GM23338 (cell line): ENCODE measurements around the gene ZNF100. TPM values are rescaled to one million over a fixed set of nuclear protein-coding genes. Genes with fewer than 3 reads are reported as not detected.

Source experiments
- ATAC-seq: fragments of 200-7000 bp; cut with Tn5 transposase; 3 replicates; pipeline ENCODE4 v1.9.1; 2020
- DNase-seq: peaks from one replicate; pipeline ENCODE4 v3.0.0-alpha.2; 2015; ENCODE audit warnings: low spot score
- H2AFZ ChIP-seq: fragments of 200-600 bp; sonication (generic); 2 replicates; pipeline ENCODE4 v1.8.0; 2016; ENCODE audit warnings: antibody characterized with exemption, mild to moderate bottlenecking, moderate library complexity
- H3F3A ChIP-seq: fragments of 200-600 bp; sonication (generic); replicated peaks from 2 replicates; pipeline ENCODE4 v1.8.0; 2017; ENCODE audit warnings: antibody characterized with exemption, mixed run types, low read depth
- H3K27ac ChIP-seq: fragments of 200-600 bp; sonication (generic); 2 replicates; pipeline ENCODE4 v1.6.1; 2016; ENCODE audit warnings: low read depth
- H3K27me3 ChIP-seq: fragments of 200-600 bp; sonication (generic); 2 replicates; pipeline ENCODE4 v1.8.0; 2016; ENCODE audit warnings: mild to moderate bottlenecking, mixed run types, moderate library complexity; ENCODE audit not compliant: insufficient read depth
- H3K36me3 ChIP-seq: fragments of 200-600 bp; sonication (generic); 2 replicates; pipeline ENCODE4 v1.8.0; 2016; ENCODE audit warnings: mild to moderate bottlenecking; ENCODE audit not compliant: insufficient read depth
- H3K4me1 ChIP-seq: fragments of 200-600 bp; sonication (generic); 2 replicates; pipeline ENCODE4 v1.8.0; 2016; ENCODE audit warnings: mild to moderate bottlenecking, moderate library complexity; ENCODE audit not compliant: insufficient read depth
- H3K4me2 ChIP-seq: fragments of 200-600 bp; sonication (generic); 2 replicates; pipeline ENCODE4 v1.7.1; 2017; ENCODE audit warnings: mixed run types
- H3K4me3 ChIP-seq: fragments of 200-600 bp; sonication (generic); 2 replicates; pipeline ENCODE4 v1.6.1; 2016; ENCODE audit warnings: mixed run types
- H3K79me2 ChIP-seq: fragments of 200-600 bp; sonication (generic); replicated peaks from 2 replicates; pipeline ENCODE4 v1.8.0; 2017; ENCODE audit warnings: mild to moderate bottlenecking; ENCODE audit not compliant: insufficient read depth
- H3K9me2 ChIP-seq: fragments of 200-600 bp; sonication (generic); 2 replicates; pipeline ENCODE4 v1.8.0; 2017; ENCODE audit not compliant: insufficient read depth
- H4K20me1 ChIP-seq: fragments of 200-600 bp; sonication (generic); replicated peaks from 2 replicates; pipeline ENCODE4 v1.8.0; 2017; ENCODE audit warnings: mild to moderate bottlenecking; ENCODE audit not compliant: insufficient read depth
- H3K27ac Mint-ChIP-seq: 2 replicates; pipeline ENCODE4 v1.8.0; 2020; ENCODE audit warnings: inconsistent platforms, mild to moderate bottlenecking, moderate library complexity, mixed read lengths
- H3K27me3 Mint-ChIP-seq: 3 replicates; pipeline ENCODE4 v1.8.0; 2022; ENCODE audit warnings: low read depth, mild to moderate bottlenecking, moderate library complexity, mixed read lengths, inconsistent platforms; ENCODE audit not compliant: insufficient read depth, poor library complexity
- H3K36me3 Mint-ChIP-seq: 3 replicates; pipeline ENCODE4 v1.8.0; 2021; ENCODE audit warnings: low read depth, mild to moderate bottlenecking, inconsistent platforms, moderate library complexity, mixed read lengths
- H3K4me1 Mint-ChIP-seq: 3 replicates; pipeline ENCODE4 v1.8.0; 2020; ENCODE audit warnings: mild to moderate bottlenecking, inconsistent platforms, mixed read lengths
- H3K4me3 Mint-ChIP-seq: 3 replicates; pipeline ENCODE4 v1.8.0; 2021; ENCODE audit warnings: moderate library complexity, mild to moderate bottlenecking, inconsistent platforms, mixed read lengths
- H3K9me3 Mint-ChIP-seq: 3 replicates; pipeline ENCODE4 v1.8.0; 2020; ENCODE audit warnings: moderate library complexity, mild to moderate bottlenecking, inconsistent platforms, mixed read lengths
- CREB1 ChIP-seq: fragments of 250-450 bp; sonication (Bioruptor Pico); IDR thresholded peaks from 2 replicates; pipeline ENCODE4 v1.5.0; 2020; ENCODE audit warnings: low read depth, mild to moderate bottlenecking, moderate library complexity
- CTCF ChIP-seq, 2 experiments: fragments of 200-600 bp in 1 of 2; sonication (generic) in 1 of 2; conservative IDR thresholded peaks; 2 replicates each; pipeline versions ENCODE4 v1.5.1 to v1.6.1; 2016 to 2017; ENCODE audit warnings: antibody characterized with exemption in 2 of 2, low read depth in 2 of 2, mild to moderate bottlenecking in 2 of 2, moderate library complexity in 1 of 2
- ETS1 ChIP-seq: IDR thresholded peaks from 2 replicates; pipeline ENCODE4 v1.6.1; 2016; ENCODE audit warnings: antibody characterized with exemption
- EZH2phosphoT487 ChIP-seq: fragments of 200-600 bp; sonication (generic); IDR thresholded peaks from one replicate; pipeline ENCODE4 v1.8.1; 2018; ENCODE audit warnings: antibody characterized with exemption; ENCODE audit not compliant: unreplicated experiment
- JUNB ChIP-seq: IDR thresholded peaks from one replicate; pipeline ENCODE4 v1.6.1; 2016; ENCODE audit warnings: antibody characterized with exemption; ENCODE audit not compliant: unreplicated experiment
- NANOG ChIP-seq: IDR thresholded peaks from 2 replicates; pipeline ENCODE4 v1.6.1; 2016; ENCODE audit warnings: antibody characterized with exemption, borderline replicate concordance
- POLR2AphosphoS5 ChIP-seq: IDR thresholded peaks from 2 replicates; pipeline ENCODE4 v1.6.1; 2016; ENCODE audit warnings: antibody characterized with exemption, low read depth
- STAT1 ChIP-seq: IDR thresholded peaks from one replicate; pipeline ENCODE4 v1.6.1; 2016; ENCODE audit warnings: antibody characterized with exemption; ENCODE audit not compliant: unreplicated experiment
- ZNF331 ChIP-seq: fragments of 250-450 bp; sonication (Bioruptor Pico); IDR thresholded peaks from 2 replicates; pipeline ENCODE4 v1.5.0; 2020; ENCODE audit warnings: low read depth, mild to moderate bottlenecking, moderate library complexity
- ZNF462 ChIP-seq: fragments of 250-450 bp; sonication (Bioruptor Pico); IDR thresholded peaks from 2 replicates; pipeline ENCODE4 v1.5.0; 2020; ENCODE audit warnings: mild to moderate bottlenecking, moderate library complexity
- polyA plus RNA-seq: library from polyadenylated mRNA; unstranded; fragments of >200 nt; fragmentation: Nextera tagmentation; extraction: Ambion mirVana; gene quantifications from 2 replicates; pipeline ENCODE4 v1.2.1, GENCODE V29; 2016
- total RNA-seq: library from RNA; depleted of rRNA; stranded (reverse); fragments of >200 nt; shearing (Covaris generic); gene quantifications from 2 replicates; pipeline ENCODE4 v1.2.3, GENCODE V29; 2014

ZNF100 gene
- total and polyA plus RNA-seq, 2 experiments from 2014 or later = 10.0 to 25.1 TPM

GRCh38 chr19:21693399-21693798 is 74.0 kb downstream of the ZNF100 start (continued):
- TF ChIP-seq ZNF462 (CRISPR knock-in tag) (no peak), CREB1 (CRISPR knock-in tag) (no peak), NANOG (no peak), STAT1 (no peak), ETS1 (no peak), EZH2phosphoT487 (no peak)

- Histone ChIP-seq H3F3A (no peaks in the 10 kb centered on the region), H3K36me3 (no peaks in the 10 kb centered on the region), H4K20me1 (no peaks in the 10 kb centered on the region), H2AFZ (no peak overlapping the region), H3K27me3 (no peaks in the 10 kb centered on the region), H3K27ac (no peak overlapping the region), H3K4me2 (no peak overlapping the region), H3K9me2 (no peaks in the 10 kb centered on the region), H3K4me1 (peaks cover 8% of the 10 kb centered on the region), H3K4me3 (no peak overlapping the region), H3K79me2 (no peaks in the 10 kb centered on the region)
- Mint-ChIP-seq H3K4me1 (peaks cover 3% of the 10 kb centered on the region), H3K27ac (no peak overlapping the region), H3K9me3 (peaks cover 15% of the 10 kb centered on the region), H3K4me3 (no peak overlapping the region), H3K36me3 (no peaks in the 10 kb centered on the region; the same call in 2 of the 3 replicates), H3K27me3 (peaks cover 5% of the 10 kb centered on the region)
- DNase-seq = no peak
- no peak for ATAC-seq
- no peak for TF ChIP-seq JUNB
- TF ChIP-seq POLR2AphosphoS5 = no peak
- TF ChIP-seq CTCF (conservative IDR thresholded peaks at IDR 0.05; ENCODE audit: low read depth in 2 of 2) = no peak
- no peak for TF ChIP-seq CREB1 (CRISPR knock-in tag)
- no peak for TF ChIP-seq ZNF331 (CRISPR knock-in tag)
Measured at GRCh38 chr19:21691661-21692060, 75.7 kb downstream of the ZNF100 start.
